Measurements from ENCODE around the gene NOS1.

NOS1 gene

GRCh38 chr12:117329756-117330155 is 31.7 kb downstream of the NOS1 start:
- DNase-seq (ENCODE audit: low read depth), result no peak
- TF ChIP-seq CTCF (conservative IDR thresholded peaks at IDR 0.05; ENCODE audit: low read depth, low read length), result no peak
- no peak overlapping the region for H3K4me3 ChIP-seq (ENCODE audit: low read depth, low read length)

GRCh38 chr12:117328556-117329100 is 32.8 kb downstream of the NOS1 start:
- no peak for DNase-seq (ENCODE audit: low read depth)
- TF ChIP-seq CTCF (conservative IDR thresholded peaks at IDR 0.05; ENCODE audit: low read depth, low read length), result no peak
- no peak overlapping the region for H3K4me3 ChIP-seq (ENCODE audit: low read depth, low read length)

DNA sequence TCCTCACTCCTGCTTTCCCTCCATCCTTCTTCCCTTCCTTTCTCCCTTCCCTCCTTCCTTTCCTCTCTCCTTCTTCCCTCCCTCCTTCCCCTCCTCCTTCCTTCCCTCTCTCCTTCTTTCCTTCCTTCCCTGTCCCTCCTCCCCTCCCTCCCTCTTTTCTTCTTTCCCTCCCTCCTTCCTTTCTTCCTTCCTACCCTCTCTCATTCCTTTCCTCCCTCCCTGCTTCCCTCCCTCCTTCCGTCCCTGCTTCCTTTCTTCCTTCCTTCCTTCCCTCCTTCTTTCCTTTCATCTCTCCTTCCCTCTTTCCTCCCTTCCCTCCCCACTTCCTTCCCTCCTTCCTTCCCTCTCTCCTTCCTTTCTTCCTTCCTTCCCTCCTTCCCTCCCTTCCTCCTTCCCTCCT is 39.0 kb downstream of the NOS1 start:
- no peak for TF ChIP-seq CTCF (conservative IDR thresholded peaks at IDR 0.05; ENCODE audit: low read depth, low read length)
- H3K4me3 ChIP-seq (ENCODE audit: low read depth, low read length), result no peak overlapping the region
- DNase-seq (ENCODE audit: low read depth), result no peak

DNA sequence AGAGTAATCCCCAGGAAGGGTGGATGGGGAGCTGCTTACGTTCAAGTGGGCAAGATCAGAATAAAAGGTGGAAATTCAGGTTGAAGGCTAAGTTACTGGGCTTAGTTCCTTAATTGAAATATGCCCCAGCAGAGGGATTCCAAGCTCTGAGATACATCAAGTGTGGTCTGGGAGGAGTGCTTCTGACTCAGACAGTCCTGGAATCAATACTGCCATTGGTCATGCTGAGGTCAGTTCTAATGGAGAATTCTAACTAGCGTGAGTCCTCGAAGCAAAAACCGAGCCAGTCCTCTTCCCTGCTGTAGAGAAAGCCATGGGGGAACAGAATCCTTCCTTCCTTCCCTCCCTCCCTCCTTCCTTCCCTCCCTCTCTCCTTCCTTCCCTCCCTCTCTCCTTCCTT is 39.9 kb downstream of the NOS1 start:
- DNase-seq (ENCODE audit: low read depth), result no peak

GRCh38 chr12:117318591-117318990 is 42.8 kb downstream of the NOS1 start:
- no peak for TF ChIP-seq CTCF (conservative IDR thresholded peaks at IDR 0.05; ENCODE audit: low read depth, low read length)
- DNase-seq (ENCODE audit: low read depth), result no peak
- H3K4me3 ChIP-seq (ENCODE audit: low read depth, low read length), result no peak overlapping the region

More for the DNA sequence above, 39.9 kb downstream of the NOS1 start:
- no peak overlapping the region for H3K4me3 ChIP-seq (ENCODE audit: low read depth, low read length)
- TF ChIP-seq CTCF (conservative IDR thresholded peaks at IDR 0.05; ENCODE audit: low read depth, low read length), result no peak

DNA sequence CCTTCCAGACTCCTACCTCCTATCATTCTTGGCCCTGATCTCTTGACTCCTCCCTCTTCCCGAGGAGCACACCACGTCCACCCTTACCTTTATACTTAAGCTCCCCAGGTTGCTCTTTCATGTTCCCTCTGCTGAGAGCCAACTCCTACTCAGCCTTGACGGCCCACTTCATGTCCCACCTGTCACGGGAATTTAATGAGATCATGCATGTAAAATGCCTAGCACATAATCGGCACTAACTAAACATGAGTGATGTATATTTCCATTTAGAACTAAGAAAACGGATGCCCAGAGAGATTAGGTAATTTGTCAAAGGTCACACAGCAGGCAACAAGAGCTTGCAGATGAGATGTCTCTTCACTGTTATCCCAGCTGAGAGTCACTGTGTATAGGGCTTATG is 45.1 kb downstream of the NOS1 start:
- DNase-seq (ENCODE audit: low read depth), result no peak
- H3K4me3 ChIP-seq (ENCODE audit: low read depth, low read length), result no peak overlapping the region
- no peak for TF ChIP-seq CTCF (conservative IDR thresholded peaks at IDR 0.05; ENCODE audit: low read depth, low read length)

- TF ChIP-seq CTCF (conservative IDR thresholded peaks at IDR 0.05; ENCODE audit: low read depth, low read length), result no peak
- no peak for DNase-seq (ENCODE audit: low read depth)
- no peak overlapping the region for H3K4me3 ChIP-seq (ENCODE audit: low read depth, low read length)
Observed at GRCh38 chr12:117313926-117314325, 47.5 kb downstream of the NOS1 start.

All from choroid plexus epithelial cell (primary cell).